Ramos (cell line): ENCODE measurements around the gene C3orf22.

Experiments
- in situ Hi-C: fragments of 300-500 bp; cut with MboI; formaldehyde crosslinking; loops from one replicate; pipeline ENCODE4 v1.14.3; 2022; ENCODE audit warnings: low sequenced_read_pairs; ENCODE audit not compliant: unreplicated experiment

The C3orf22 gene

GRCh38 chr3:126528800-126529541 is 29.8 kb downstream of the C3orf22 start:
- in situ Hi-C loops = no loop called here

GRCh38 chr3:126528419-126528799 is 30.3 kb downstream of the C3orf22 start:
- in situ Hi-C loops = no loop called here

- in situ Hi-C loops = no loop called here
Measured at GRCh38 chr3:126527455-126528211, 31.1 kb downstream of the C3orf22 start.

GRCh38 chr3:126527006-126527405 is 31.7 kb downstream of the C3orf22 start:
- in situ Hi-C loops = no loop called here

- in situ Hi-C loops = no loop called here
Measured at GRCh38 chr3:126526668-126527005, 32.1 kb downstream of the C3orf22 start.

DNA sequence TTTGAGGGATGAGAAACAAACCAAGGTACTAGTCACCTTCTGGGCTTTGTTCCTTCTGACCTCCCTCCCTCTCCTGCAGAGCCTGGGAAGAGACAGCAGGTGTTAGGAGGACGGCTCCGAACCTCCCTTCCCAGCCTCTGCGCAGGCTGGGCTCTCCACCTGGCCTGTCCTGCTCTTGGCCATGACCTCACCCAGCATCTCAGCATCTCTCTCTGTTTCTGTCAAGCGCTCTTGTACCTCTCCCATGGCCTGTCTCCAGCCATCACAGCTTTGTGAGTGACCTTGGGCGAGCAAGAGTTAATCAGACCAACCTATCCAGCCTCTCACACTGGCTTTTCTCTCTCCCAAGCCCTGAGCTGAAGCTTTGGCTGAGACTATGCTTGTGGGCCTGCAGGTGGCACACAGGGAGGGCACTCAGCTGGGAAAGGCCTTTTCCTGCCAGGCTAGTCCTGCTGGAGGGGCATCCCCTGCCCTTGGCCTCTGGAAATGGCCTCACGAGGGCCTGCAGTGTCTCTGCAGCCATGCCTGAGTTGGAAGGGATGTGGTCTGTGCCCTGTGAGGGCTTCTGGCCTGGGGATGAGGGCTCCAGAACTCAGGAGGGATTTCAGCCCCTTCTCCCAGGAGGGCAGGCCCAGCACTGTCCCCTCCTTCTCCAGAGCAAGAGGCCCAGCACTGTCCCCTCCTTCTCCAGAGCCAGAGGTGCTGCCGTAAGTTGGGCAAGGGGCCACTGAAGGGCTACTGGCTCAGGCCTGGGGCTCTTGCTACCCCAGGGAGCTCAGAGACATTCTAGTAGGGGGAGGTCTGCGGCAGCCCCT is 32.7 kb downstream of the C3orf22 start:
- in situ Hi-C loops = no loop called here

GRCh38 chr3:126525091-126525852 is 33.5 kb downstream of the C3orf22 start:
- in situ Hi-C loops = no loop called here

DNA sequence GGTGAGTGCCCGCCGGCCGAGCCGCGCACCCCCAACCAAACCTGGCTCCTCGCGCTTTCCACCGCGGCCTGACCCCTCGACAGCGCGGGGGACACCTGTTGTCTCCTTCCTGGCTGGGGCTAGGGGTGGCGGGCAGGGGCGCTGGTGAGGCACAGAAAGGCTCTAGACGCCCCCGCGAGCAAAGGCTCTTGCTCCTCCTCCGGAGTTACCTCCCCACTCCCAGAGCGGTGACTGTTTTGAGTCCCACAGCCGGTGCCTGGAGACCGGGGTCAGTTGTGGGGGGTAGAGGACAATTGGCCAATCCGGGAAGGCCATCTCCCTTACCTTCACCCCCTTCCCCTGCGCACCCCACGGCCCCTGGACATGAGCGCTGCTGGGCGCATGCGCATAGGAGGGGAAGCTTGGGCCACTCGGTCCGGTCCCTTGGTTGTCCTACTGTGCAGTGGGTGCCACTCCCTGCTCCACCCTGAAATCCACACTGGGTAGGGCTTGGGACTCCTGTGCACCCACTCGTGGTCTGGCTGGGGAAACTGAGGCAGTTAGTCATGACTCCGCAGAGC is 34.2 kb downstream of the C3orf22 start:
- in situ Hi-C loops = no loop called here

- in situ Hi-C loops = no loop called here
Measured at GRCh38 chr3:126523745-126524428, 34.8 kb downstream of the C3orf22 start, which contains the start of gene CHST13. Gene CHST13 (plus strand): TSS chr3:126524155. CDS start chr3:126524333, 178 bp downstream.

DNA sequence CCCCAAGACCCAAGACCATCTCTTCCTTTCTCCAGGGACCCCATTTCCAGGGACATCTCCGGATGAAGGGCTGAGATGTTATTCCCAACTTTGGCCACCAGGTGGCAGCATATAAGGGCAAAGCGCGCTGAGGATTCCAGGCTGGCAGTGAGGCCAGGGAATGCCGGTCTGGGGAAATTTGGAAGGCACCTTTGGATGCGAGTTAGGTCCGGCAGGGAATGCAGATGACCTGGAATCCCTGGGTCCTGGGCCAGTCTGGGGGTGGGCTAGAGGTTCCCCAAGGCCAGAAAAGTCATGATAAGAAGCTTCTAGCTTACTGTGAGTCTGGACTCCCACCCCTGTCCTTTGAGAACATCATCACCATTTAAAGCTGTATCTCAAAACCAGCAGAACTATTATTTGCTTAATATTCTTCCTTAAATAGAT is 36.4 kb downstream of the C3orf22 start:
- in situ Hi-C loops = no loop called here

- in situ Hi-C loops = no loop called here
Measured at GRCh38 chr3:126521122-126521891, 37.4 kb downstream of the C3orf22 start.

- in situ Hi-C loops = no loop called here
Measured at GRCh38 chr3:126519506-126520455, 39.0 kb downstream of the C3orf22 start.

DNA sequence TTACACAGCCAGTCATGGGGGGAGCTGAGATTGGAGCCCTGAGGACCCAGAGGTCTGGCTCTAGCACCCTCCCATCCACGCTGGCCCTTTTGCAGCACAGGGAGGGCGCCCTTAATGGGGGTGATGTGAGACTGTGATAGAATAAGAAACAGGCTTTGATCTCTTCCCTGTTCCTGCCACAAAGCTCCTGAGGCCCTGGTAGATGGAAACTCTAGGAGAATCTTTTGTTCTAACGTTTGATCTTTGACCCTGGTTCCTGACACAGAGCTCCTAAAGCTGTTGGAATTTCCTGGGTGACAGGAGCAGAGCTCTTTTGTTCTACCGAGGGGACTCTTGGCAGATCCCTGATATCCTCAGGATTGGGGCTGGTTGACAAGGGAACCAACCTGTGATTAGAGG is 40.0 kb downstream of the C3orf22 start:
- in situ Hi-C loops = no loop called here

- in situ Hi-C loops = no loop called here
Measured at GRCh38 chr3:126517986-126518778, 40.5 kb downstream of the C3orf22 start.

GRCh38 chr3:126517291-126517951 is 41.3 kb downstream of the C3orf22 start, which contains the start of gene UROC1:
Gene UROC1 (minus strand): TSS chr3:126517773. CDS start chr3:126517719, 54 bp downstream.
- in situ Hi-C loops = no loop called here

DNA sequence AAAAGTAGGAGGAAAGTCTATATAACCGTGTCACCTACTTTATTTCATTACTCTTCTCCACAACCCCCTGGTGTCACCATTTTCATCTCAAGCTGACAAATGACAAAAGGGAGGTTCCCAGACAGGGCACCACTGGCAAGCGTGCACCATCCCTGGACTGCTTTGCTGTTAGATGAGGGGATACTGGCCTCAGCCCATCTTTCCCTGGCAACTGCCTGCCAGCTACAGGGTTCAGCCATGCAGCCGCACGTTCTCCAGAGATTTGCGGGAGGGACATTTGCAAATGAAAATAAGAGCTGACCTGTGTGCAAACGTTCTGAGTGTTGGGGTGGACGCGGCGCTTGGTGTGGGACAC is 41.8 kb downstream of the C3orf22 start:
- in situ Hi-C loops = no loop called here
